Nephron progenitor cell (in vitro differentiated cells): ENCODE results near the gene MSI2.

ENCODE experiments used
- DNase-seq: peaks from one replicate; pipeline ENCODE4 v3.0.0; 2021
- H3K27ac Mint-ChIP-seq: 2 replicates; pipeline ENCODE4 v1.8.0; 2021; ENCODE audit warnings: mild to moderate bottlenecking, moderate library complexity, mixed read lengths
- H3K27me3 Mint-ChIP-seq: 2 replicates; pipeline ENCODE4 v1.8.0; 2021; ENCODE audit warnings: mild to moderate bottlenecking, low read depth, mixed read lengths; ENCODE audit not compliant: poor library complexity
- H3K36me3 Mint-ChIP-seq: 2 replicates; pipeline ENCODE4 v1.8.0; 2021; ENCODE audit warnings: low read depth, mixed read lengths
- H3K4me1 Mint-ChIP-seq: 2 replicates; pipeline ENCODE4 v1.8.0; 2021; ENCODE audit warnings: mixed read lengths
- H3K4me3 Mint-ChIP-seq: 2 replicates; pipeline ENCODE4 v1.8.0; 2021; ENCODE audit warnings: mild to moderate bottlenecking, moderate library complexity, mixed read lengths
- H3K9me3 Mint-ChIP-seq: 2 replicates; pipeline ENCODE4 v1.8.0; 2021; ENCODE audit warnings: mild to moderate bottlenecking, moderate library complexity, mixed read lengths
- CTCF ChIP-seq: fragments of 200-600 bp; sonication (generic); IDR thresholded peaks from 2 replicates; pipeline ENCODE4 v1.5.0; 2021; ENCODE audit warnings: antibody characterized with exemption

Gene MSI2

GRCh38 chr17:57255776-57256681, at the start of gene MSI2:
Gene MSI2 (plus strand): TSS chr17:57256523. CDS start chr17:57256743, 220 bp downstream.
- H3K4me3 Mint-ChIP-seq: peak within 1 kb of the TSS; percentile 98
- H3K27me3 Mint-ChIP-seq: no peaks in the 10 kb centered on the region
- peaks cover 60% of the 10 kb centered on the region for H3K4me1 Mint-ChIP-seq
- peak within 1 kb of the TSS; percentile 99 for H3K27ac Mint-ChIP-seq
- no peak for TF ChIP-seq CTCF
- H3K36me3 Mint-ChIP-seq: peaks cover 16% of the 10 kb centered on the region
- peak; percentile 90 for DNase-seq
- peaks cover 10% of the 10 kb centered on the region for H3K9me3 Mint-ChIP-seq

- Mint-ChIP-seq H3K27ac (no peak overlapping the region), H3K4me3 (no peak overlapping the region), H3K9me3 (peaks cover 42% of the 10 kb centered on the region), H3K4me1 (peaks cover 19% of the 10 kb centered on the region), H3K36me3 (no peaks in the 10 kb centered on the region), H3K27me3 (peaks cover 3% of the 10 kb centered on the region)
- TF ChIP-seq CTCF: no peak
- no peak for DNase-seq
These were observed 49.4 kb upstream of the MSI2 start for GRCh38 chr17:57206928-57207327.

GRCh38 chr17:57207396-57207795, 48.9 kb upstream of the MSI2 start:
- peaks cover 3% of the 10 kb centered on the region for H3K27me3 Mint-ChIP-seq
- no peak for DNase-seq
- no peak for TF ChIP-seq CTCF
- H3K36me3 Mint-ChIP-seq: no peaks in the 10 kb centered on the region
- no peak overlapping the region for H3K27ac Mint-ChIP-seq
- peaks cover 45% of the 10 kb centered on the region for H3K9me3 Mint-ChIP-seq
- H3K4me3 Mint-ChIP-seq: no peak overlapping the region
- H3K4me1 Mint-ChIP-seq: peaks cover 23% of the 10 kb centered on the region

- peaks cover 25% of the 10 kb centered on the region for H3K4me1 Mint-ChIP-seq
- DNase-seq: no peak
- no peaks in the 10 kb centered on the region for H3K36me3 Mint-ChIP-seq
- peaks cover 46% of the 10 kb centered on the region for H3K9me3 Mint-ChIP-seq
- no peaks in the 10 kb centered on the region for H3K27me3 Mint-ChIP-seq
- no peak overlapping the region for H3K4me3 Mint-ChIP-seq
- no peak for TF ChIP-seq CTCF
- H3K27ac Mint-ChIP-seq: no peak overlapping the region
These were observed 46.1 kb upstream of the MSI2 start for GRCh38 chr17:57210224-57210553.

GRCh38 chr17:57210972-57211411, 45.3 kb upstream of the MSI2 start:
- Mint-ChIP-seq H3K27me3 (no peaks in the 10 kb centered on the region), H3K27ac (no peak overlapping the region), H3K4me3 (no peak overlapping the region), H3K4me1 (peaks cover 25% of the 10 kb centered on the region), H3K9me3 (peaks cover 43% of the 10 kb centered on the region), H3K36me3 (no peaks in the 10 kb centered on the region)
- no peak for DNase-seq
- no peak for TF ChIP-seq CTCF

- no peak for DNase-seq
- Mint-ChIP-seq H3K4me3 (no peak overlapping the region), H3K36me3 (no peaks in the 10 kb centered on the region), H3K9me3 (peaks cover 37% of the 10 kb centered on the region), H3K4me1 (peaks cover 25% of the 10 kb centered on the region), H3K27ac (no peak overlapping the region), H3K27me3 (no peaks in the 10 kb centered on the region)
- TF ChIP-seq CTCF: no peak
These were observed 44.8 kb upstream of the MSI2 start for GRCh38 chr17:57211543-57211942.
